NCI-H146 (cell line): ENCODE data around the gene PLEKHA1.

Source experiments
- DNase-seq: peaks from one replicate; lab custom pipeline; 2025; lab: John Stamatoyannopoulos, UW

PLEKHA1 gene

GRCh38 chr10:122347170-122347841, 27.2 kb upstream of the PLEKHA1 start:
- no peak for DNase-seq

GRCh38 chr10:122348512-122348911, 26.0 kb upstream of the PLEKHA1 start:
- DNase-seq = peak; percentile 53

- DNase-seq = peak; percentile 22
Measured at GRCh38 chr10:122348935-122349361, 25.6 kb upstream of the PLEKHA1 start.

GRCh38 chr10:122349758-122350369, 24.6 kb upstream of the PLEKHA1 start:
- peak; percentile 18 for DNase-seq

GRCh38 chr10:122350893-122351292, 23.6 kb upstream of the PLEKHA1 start:
- DNase-seq = no peak

GRCh38 chr10:122352817-122353525, 21.5 kb upstream of the PLEKHA1 start:
- DNase-seq = peak; percentile 74

GRCh38 chr10:122354383-122354782, 20.1 kb upstream of the PLEKHA1 start:
- DNase-seq = no peak

GRCh38 chr10:122357685-122358084, 16.8 kb upstream of the PLEKHA1 start:
- DNase-seq = no peak

- DNase-seq = no peak
Measured at GRCh38 chr10:122359621-122360020, 14.9 kb upstream of the PLEKHA1 start.

- no peak for DNase-seq
Measured at GRCh38 chr10:122361046-122361445, 13.5 kb upstream of the PLEKHA1 start.

GRCh38 chr10:122362031-122362592, 12.4 kb upstream of the PLEKHA1 start:
- no peak for DNase-seq

- DNase-seq = no peak
Measured at GRCh38 chr10:122362621-122363020, 11.9 kb upstream of the PLEKHA1 start.

- DNase-seq = no peak
Measured at GRCh38 chr10:122363311-122363710, 11.2 kb upstream of the PLEKHA1 start.

- DNase-seq = no peak
Measured at GRCh38 chr10:122363722-122364463, 10.6 kb upstream of the PLEKHA1 start.

- peak; percentile 81 for DNase-seq
Measured at GRCh38 chr10:122368502-122369254, 5.8 kb upstream of the PLEKHA1 start.

GRCh38 chr10:122373108-122373507, 1.4 kb upstream of the PLEKHA1 start:
- DNase-seq = no peak

- peak; percentile 26 for DNase-seq
Measured at GRCh38 chr10:122373721-122374120, 787 bp upstream of the PLEKHA1 start.

- peak; percentile 80 for DNase-seq
Measured at GRCh38 chr10:122374859-122375678, 561 bp downstream of the PLEKHA1 start.

- no peak for DNase-seq
Measured at GRCh38 chr10:122375679-122376160, 1.2 kb downstream of the PLEKHA1 start.

GRCh38 chr10:122376364-122376961, 2.0 kb downstream of the PLEKHA1 start:
- DNase-seq = no peak
